Osteocyte (in vitro differentiated cells): ENCODE results near the gene JDP2. TPM values are rescaled to one million over a fixed set of nuclear protein-coding genes. Genes with fewer than 3 reads are reported as not detected.

Source experiments
- DNase-seq: peaks from one replicate; pipeline ENCODE4 v3.0.0; 2021; ENCODE audit warnings: mixed read lengths; ENCODE audit not compliant: unreplicated experiment; ENCODE audit errors: extremely low spot score
- H3K27ac Mint-ChIP-seq: one replicate; pipeline ENCODE4 v1.8.0; 2021; ENCODE audit warnings: mild to moderate bottlenecking, mixed read lengths; ENCODE audit not compliant: unreplicated experiment
- H3K27me3 Mint-ChIP-seq: one replicate; pipeline ENCODE4 v1.8.0; 2021; ENCODE audit warnings: mixed read lengths; ENCODE audit not compliant: unreplicated experiment
- H3K36me3 Mint-ChIP-seq: one replicate; pipeline ENCODE4 v1.8.0; 2021; ENCODE audit warnings: mixed read lengths; ENCODE audit not compliant: unreplicated experiment
- H3K4me1 Mint-ChIP-seq: one replicate; pipeline ENCODE4 v1.8.0; 2021; ENCODE audit warnings: mixed read lengths; ENCODE audit not compliant: unreplicated experiment
- H3K4me3 Mint-ChIP-seq: one replicate; pipeline ENCODE4 v1.8.0; 2021; ENCODE audit warnings: mild to moderate bottlenecking, moderate library complexity, mixed read lengths; ENCODE audit not compliant: unreplicated experiment
- H3K9me3 Mint-ChIP-seq: one replicate; pipeline ENCODE4 v1.8.0; 2021; ENCODE audit warnings: mixed read lengths; ENCODE audit not compliant: unreplicated experiment
- CTCF ChIP-seq: fragments of 200-600 bp; sonication (generic); IDR thresholded peaks from 2 replicates; pipeline ENCODE4 v1.5.0; 2021; ENCODE audit warnings: antibody characterized with exemption, mild to moderate bottlenecking, moderate library complexity
- total RNA-seq: library from RNA; stranded (reverse); gene quantifications from 2 replicates; pipeline ENCODE4 v1.2.1, GENCODE V29; 2021

The JDP2 gene
- total RNA-seq, 1 donor from 2014 or later = 57.1 TPM

- no peak for TF ChIP-seq CTCF
- H3K36me3 Mint-ChIP-seq = peaks cover 2% of the 10 kb centered on the region
- no peaks in the 10 kb centered on the region for H3K9me3 Mint-ChIP-seq
- peaks cover 40% of the 10 kb centered on the region for H3K27me3 Mint-ChIP-seq
- no peaks in the 10 kb centered on the region for H3K4me1 Mint-ChIP-seq
- no peak overlapping the region for H3K27ac Mint-ChIP-seq
- H3K4me3 Mint-ChIP-seq = no peak overlapping the region
- no peak for DNase-seq
These were observed 54.5 kb downstream of the JDP2 start for GRCh38 chr14:75482366-75482765.

- TF ChIP-seq CTCF = no peak
- Mint-ChIP-seq H3K9me3 (no peaks in the 10 kb centered on the region), H3K36me3 (no peaks in the 10 kb centered on the region), H3K27me3 (peaks cover 42% of the 10 kb centered on the region), H3K4me1 (peaks cover 4% of the 10 kb centered on the region), H3K27ac (no peak overlapping the region), H3K4me3 (no peak overlapping the region)
- DNase-seq = peak; percentile 36
These were observed 57.0 kb downstream of the JDP2 start for GRCh38 chr14:75484711-75485429.

GRCh38 chr14:75486318-75486717 lies 58.5 kb downstream of the JDP2 start:
- Mint-ChIP-seq H3K4me3 (no peak overlapping the region), H3K27me3 (peaks cover 34% of the 10 kb centered on the region), H3K9me3 (no peaks in the 10 kb centered on the region), H3K4me1 (peaks cover 4% of the 10 kb centered on the region), H3K27ac (no peak overlapping the region), H3K36me3 (no peaks in the 10 kb centered on the region)
- no peak for TF ChIP-seq CTCF
- no peak for DNase-seq

GRCh38 chr14:75487155-75487671 lies 59.4 kb downstream of the JDP2 start:
- Mint-ChIP-seq H3K27ac (no peak overlapping the region), H3K36me3 (no peaks in the 10 kb centered on the region), H3K4me3 (no peak overlapping the region), H3K27me3 (peaks cover 39% of the 10 kb centered on the region), H3K9me3 (no peaks in the 10 kb centered on the region), H3K4me1 (peaks cover 4% of the 10 kb centered on the region)
- no peak for TF ChIP-seq CTCF
- DNase-seq = peak; percentile 17

GRCh38 chr14:75489480-75489837 lies 61.6 kb downstream of the JDP2 start:
- TF ChIP-seq CTCF = no peak
- Mint-ChIP-seq H3K27ac (no peak overlapping the region), H3K4me3 (no peak overlapping the region), H3K9me3 (no peaks in the 10 kb centered on the region), H3K36me3 (no peaks in the 10 kb centered on the region), H3K4me1 (peaks cover 4% of the 10 kb centered on the region), H3K27me3 (peaks cover 33% of the 10 kb centered on the region)
- peak; percentile 27 for DNase-seq
